ENCODE data around the gene GRM7.
A peak's percentile ranks its signal among the peaks of the same experiment; 100 is the strongest.

The GRM7 gene

GRCh38 chr3:7503431-7503830 lies 642.5 kb downstream of the GRM7 start:
- DNase-seq (ENCODE audit: low spot score), result no peak
- no peak for ATAC-seq (ENCODE audit: low read depth)
- no peaks in the 10 kb centered on the region for H3K27me3 ChIP-seq (ENCODE audit: insufficient read depth, poor library complexity, severe bottlenecking)

GRCh38 chr3:7504886-7505775 lies 644.2 kb downstream of the GRM7 start:
- Histone ChIP-seq H3K9me3 (ENCODE audit: severe bottlenecking) (no peaks in the 10 kb centered on the region), H3K4me1 (ENCODE audit: insufficient read depth, poor library complexity, severe bottlenecking) (peaks cover 50% of the 10 kb centered on the region), H3K4me3 (ENCODE audit: severe bottlenecking) (no peak overlapping the region), H3K36me3 (ENCODE audit: low read depth) (no peaks in the 10 kb centered on the region), H3K27me3 (ENCODE audit: insufficient read depth, poor library complexity, severe bottlenecking) (no peaks in the 10 kb centered on the region), H3K27ac (ENCODE audit: poor library complexity, severe bottlenecking) (peak overlapping the region; percentile 95)
- no peak for TF ChIP-seq CTCF (IDR thresholded peaks at IDR 0.05; ENCODE audit: poor library complexity, severe bottlenecking)
- DNase-seq (ENCODE audit: low spot score) (no peak), ATAC-seq (ENCODE audit: low read depth) (peak; percentile 74)

More at GRCh38 chr3:7503431-7503830, 642.5 kb downstream of the GRM7 start:
- no peak overlapping the region for H3K4me3 ChIP-seq (ENCODE audit: severe bottlenecking)
- no peak for TF ChIP-seq CTCF (IDR thresholded peaks at IDR 0.05; ENCODE audit: poor library complexity, severe bottlenecking)
- peaks cover 36% of the 10 kb centered on the region for H3K4me1 ChIP-seq (ENCODE audit: insufficient read depth, poor library complexity, severe bottlenecking)
- H3K9me3 ChIP-seq (ENCODE audit: severe bottlenecking), result no peaks in the 10 kb centered on the region
- no peak overlapping the region for H3K27ac ChIP-seq (ENCODE audit: poor library complexity, severe bottlenecking)
- H3K36me3 ChIP-seq (ENCODE audit: low read depth), result no peaks in the 10 kb centered on the region

- ATAC-seq (ENCODE audit: low read depth), result 0 out of 3 replicates have a peak, but pooled peaks have one; percentile 24
- Histone ChIP-seq H3K27ac (ENCODE audit: poor library complexity, severe bottlenecking) (peak overlapping the region; percentile 95), H3K9me3 (ENCODE audit: severe bottlenecking) (no peaks in the 10 kb centered on the region), H3K36me3 (ENCODE audit: low read depth) (no peaks in the 10 kb centered on the region), H3K4me3 (ENCODE audit: severe bottlenecking) (no peak overlapping the region), H3K27me3 (ENCODE audit: insufficient read depth, poor library complexity, severe bottlenecking) (no peaks in the 10 kb centered on the region), H3K4me1 (ENCODE audit: insufficient read depth, poor library complexity, severe bottlenecking) (peaks cover 50% of the 10 kb centered on the region)
- DNase-seq (ENCODE audit: low spot score), result no peak
- TF ChIP-seq CTCF (IDR thresholded peaks at IDR 0.05; ENCODE audit: poor library complexity, severe bottlenecking), result no peak
These were observed 645.8 kb downstream of the GRM7 start for GRCh38 chr3:7506606-7507180.

- Histone ChIP-seq H3K9me3 (ENCODE audit: severe bottlenecking) (no peaks in the 10 kb centered on the region), H3K27me3 (ENCODE audit: insufficient read depth, poor library complexity, severe bottlenecking) (no peaks in the 10 kb centered on the region), H3K4me3 (ENCODE audit: severe bottlenecking) (no peak overlapping the region), H3K4me1 (ENCODE audit: insufficient read depth, poor library complexity, severe bottlenecking) (peaks cover 50% of the 10 kb centered on the region), H3K27ac (ENCODE audit: poor library complexity, severe bottlenecking) (peak overlapping the region; percentile 95), H3K36me3 (ENCODE audit: low read depth) (no peaks in the 10 kb centered on the region)
- ATAC-seq (ENCODE audit: low read depth) (peak; percentile 89), DNase-seq (ENCODE audit: low spot score) (no peak)
- TF ChIP-seq CTCF (IDR thresholded peaks at IDR 0.05; ENCODE audit: poor library complexity, severe bottlenecking), result no peak
These were observed 647.9 kb downstream of the GRM7 start for GRCh38 chr3:7508821-7509220.

All from RWPE2 (cell line).